ENCODE data around the gene MED13.

GRCh38 chr17:62083651-62084050 lies 18.6 kb upstream of the MED13 start:
- no peak for TF ChIP-seq EZH2 (IDR thresholded peaks at IDR 0.05; ENCODE audit: insufficient read depth, poor library complexity, severe bottlenecking)
- TF ChIP-seq EZH2phosphoT487 (IDR thresholded peaks at IDR 0.05; ENCODE audit: insufficient read depth, low read depth) = no peak
